GM21515 (cell line): ENCODE data around the gene PIK3C2G.
"Not testable (repeated sequence)": the region's sequence is repeated elsewhere in the genome, so short reads cannot be mapped to it uniquely, and the experiment has no call there.

Experiments
- ATAC-seq: cut with Tn5 transposase; IDR thresholded peaks from one replicate; pipeline ENCODE4 v1.9.1; 2021; ENCODE audit not compliant: unreplicated experiment

PIK3C2G gene

DNA sequence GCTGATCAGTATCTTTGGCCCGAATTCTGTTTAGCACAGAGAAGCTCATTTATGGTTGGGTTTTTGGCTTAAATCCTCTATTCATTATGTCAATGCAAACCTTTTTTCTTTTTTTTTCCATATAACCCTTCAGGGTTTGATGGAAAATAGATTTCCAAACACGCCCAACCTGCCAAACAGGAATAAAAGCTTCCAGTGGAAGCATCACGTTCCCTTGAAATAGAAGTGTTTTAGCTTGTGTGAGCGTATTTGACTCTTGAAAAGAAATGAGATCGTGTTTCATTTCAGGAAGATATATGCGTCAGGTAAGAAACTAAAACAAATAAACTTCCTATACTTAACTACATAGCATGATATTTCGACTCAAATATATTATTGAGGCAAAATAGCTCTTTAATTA is at the start of gene PIK3C2G:
Gene PIK3C2G (plus strand): TSS at position 246 of the 400 bp plus-strand sequence. CDS start 20,564 bp downstream, outside the sequence.
- ATAC-seq = no peak

DNA sequence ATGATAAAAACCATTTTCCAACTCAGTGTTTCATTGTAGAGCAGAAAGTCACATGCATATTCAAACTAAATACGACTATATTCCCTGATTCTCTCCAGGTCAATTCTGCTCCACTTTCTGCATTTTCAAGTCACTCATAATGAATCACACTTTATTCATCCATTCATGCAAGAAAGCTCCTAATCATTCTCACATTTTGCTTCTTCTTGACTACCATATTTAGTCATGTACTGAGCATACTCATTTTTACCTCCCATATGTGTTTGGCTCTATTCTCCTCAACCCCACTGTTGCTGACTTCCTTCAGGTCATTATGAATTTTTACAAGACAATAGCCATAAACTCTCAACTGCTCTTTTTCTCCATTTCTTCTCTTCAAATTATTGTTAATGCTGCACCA is 43.4 kb upstream of the PIK3C2G start:
- ATAC-seq = no peak

GRCh38 chr12:18221726-18222125 is 39.6 kb upstream of the PIK3C2G start:
- no peak for ATAC-seq

DNA sequence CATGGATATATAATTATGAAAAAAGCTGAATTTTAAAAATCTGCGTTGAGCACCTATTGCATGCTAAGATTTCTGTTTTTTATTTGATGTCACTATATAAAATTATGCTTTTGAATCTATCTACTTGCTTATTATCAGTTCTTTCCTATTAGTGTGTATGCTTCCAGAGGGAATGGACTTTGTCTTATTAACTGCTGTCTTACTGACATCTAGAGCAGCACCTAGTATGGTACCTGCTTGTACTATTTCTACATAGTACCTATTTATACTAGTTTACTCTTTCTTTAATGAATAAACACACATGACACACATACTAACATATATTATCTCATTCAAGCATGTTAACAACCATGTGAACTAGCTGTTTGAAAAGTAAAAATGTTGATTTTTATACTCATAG is 38.6 kb upstream of the PIK3C2G start:
- no peak for ATAC-seq

DNA sequence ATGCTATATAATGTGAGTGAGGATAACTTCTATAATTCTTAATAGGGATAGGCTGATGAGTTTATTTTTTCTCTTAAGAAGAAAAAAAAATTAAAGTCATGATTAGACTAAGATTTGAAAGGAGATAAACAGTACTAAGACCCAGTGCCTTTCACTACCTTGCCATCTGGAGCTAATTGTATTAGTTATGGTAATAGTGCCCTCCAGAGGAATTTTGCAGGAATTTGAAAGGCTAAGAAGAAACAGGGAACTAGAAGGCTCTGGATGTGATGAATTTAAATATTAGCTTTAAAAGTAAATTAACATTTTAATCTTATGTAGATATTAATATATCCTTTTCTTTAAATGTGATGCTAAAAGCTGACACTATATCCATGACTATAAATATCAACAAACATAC is 36.6 kb upstream of the PIK3C2G start:
- no peak for ATAC-seq

DNA sequence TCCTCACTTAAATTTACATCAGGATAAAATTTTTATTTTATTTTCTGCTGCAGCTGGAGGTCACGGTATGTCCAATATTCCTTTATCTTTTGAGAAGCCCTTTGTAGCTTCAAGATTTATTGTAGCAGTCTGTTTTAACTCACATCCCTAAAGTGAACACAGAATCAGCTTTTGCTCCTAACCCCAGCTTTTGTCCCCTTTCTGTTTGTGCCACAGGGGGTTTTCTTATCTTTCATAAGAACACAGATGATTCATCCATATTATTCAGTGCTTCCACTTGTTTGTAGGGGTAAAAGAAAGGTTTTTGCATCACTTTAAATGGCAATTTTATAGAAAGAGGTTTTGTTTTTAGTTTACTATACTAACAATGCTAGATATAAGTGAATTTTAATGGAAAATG is 21.8 kb upstream of the PIK3C2G start:
- no peak for ATAC-seq

DNA sequence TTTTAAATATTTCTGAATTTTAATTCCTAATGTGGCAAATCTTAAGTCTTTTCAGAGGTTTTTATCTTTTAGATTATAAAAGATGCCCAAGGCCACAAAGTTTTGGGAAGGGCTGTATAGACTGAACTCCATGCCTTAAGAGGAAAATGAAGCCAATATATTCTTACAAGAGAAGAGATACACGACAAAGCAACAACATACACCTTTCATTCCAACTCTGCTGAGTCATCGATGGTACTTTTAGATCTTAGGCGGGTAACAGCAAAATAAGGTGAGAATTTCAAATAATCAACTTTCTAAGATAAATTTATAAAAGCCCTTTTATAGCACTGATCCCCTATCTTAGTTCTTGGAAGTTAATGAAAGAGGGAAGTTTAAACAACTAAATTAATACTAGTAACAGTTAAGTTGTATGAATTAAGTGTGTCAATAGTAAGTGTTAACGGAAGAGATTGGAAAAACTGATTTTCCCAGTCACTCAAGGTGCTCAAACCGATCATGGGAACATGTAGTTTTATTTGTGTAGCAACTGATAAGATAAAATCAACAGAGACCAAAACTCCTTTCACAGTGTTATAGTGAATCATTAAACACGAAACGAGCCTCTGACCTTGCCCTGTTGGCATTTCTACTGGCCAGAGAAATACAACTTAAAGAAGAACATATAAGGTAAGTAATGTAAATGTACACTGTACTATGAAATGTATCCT is 18.8 kb upstream of the PIK3C2G start:
- no peak for ATAC-seq

GRCh38 chr12:18243238-18243637 is 18.1 kb upstream of the PIK3C2G start:
- ATAC-seq = no peak

GRCh38 chr12:18246066-18246465 is 15.3 kb upstream of the PIK3C2G start:
- ATAC-seq = no peak

GRCh38 chr12:18250313-18250916 is 10.9 kb upstream of the PIK3C2G start:
- ATAC-seq = no peak

DNA sequence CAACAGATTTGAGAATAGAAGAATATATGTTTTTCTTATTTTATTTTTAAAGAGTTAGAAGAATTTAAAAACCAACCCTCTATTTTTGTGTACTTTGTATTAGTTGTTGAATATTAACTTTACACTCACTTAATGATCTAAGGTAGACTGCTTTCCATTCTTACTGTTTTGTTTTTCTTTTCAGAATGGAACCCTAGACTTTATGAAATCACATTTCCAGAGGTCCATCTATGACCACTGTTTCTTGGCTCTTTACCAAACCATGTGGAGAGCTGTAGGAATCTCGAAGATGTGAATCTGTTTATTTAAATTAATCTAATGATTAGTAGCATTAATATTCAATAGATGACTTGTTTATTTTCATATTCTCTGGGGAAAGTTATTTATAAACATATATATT is 7.2 kb upstream of the PIK3C2G start:
- ATAC-seq = no peak

- not testable (repeated sequence) for ATAC-seq
Observed at GRCh38 chr12:18255004-18255403, 6.3 kb upstream of the PIK3C2G start.

GRCh38 chr12:18257251-18257650 is 4.1 kb upstream of the PIK3C2G start:
- ATAC-seq = no peak

DNA sequence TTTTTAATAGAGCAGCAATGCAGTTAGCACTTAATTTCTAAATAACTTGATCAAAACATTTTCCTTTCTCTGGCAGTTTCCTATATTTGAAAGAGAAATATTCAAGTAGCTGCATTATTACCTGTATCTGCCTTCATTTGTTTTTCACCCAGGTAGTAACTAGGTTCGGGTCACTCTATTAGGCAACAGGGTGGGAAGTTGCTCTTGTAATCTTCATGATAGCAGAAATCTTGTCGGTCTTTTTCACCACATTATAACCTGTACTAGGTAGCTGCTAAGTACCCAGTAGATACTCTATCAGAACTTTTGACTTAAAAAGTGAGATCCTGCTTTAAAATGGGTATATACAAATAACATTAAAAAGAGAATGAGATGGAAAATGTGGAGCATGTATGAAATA is 2.4 kb upstream of the PIK3C2G start:
- no peak for ATAC-seq

DNA sequence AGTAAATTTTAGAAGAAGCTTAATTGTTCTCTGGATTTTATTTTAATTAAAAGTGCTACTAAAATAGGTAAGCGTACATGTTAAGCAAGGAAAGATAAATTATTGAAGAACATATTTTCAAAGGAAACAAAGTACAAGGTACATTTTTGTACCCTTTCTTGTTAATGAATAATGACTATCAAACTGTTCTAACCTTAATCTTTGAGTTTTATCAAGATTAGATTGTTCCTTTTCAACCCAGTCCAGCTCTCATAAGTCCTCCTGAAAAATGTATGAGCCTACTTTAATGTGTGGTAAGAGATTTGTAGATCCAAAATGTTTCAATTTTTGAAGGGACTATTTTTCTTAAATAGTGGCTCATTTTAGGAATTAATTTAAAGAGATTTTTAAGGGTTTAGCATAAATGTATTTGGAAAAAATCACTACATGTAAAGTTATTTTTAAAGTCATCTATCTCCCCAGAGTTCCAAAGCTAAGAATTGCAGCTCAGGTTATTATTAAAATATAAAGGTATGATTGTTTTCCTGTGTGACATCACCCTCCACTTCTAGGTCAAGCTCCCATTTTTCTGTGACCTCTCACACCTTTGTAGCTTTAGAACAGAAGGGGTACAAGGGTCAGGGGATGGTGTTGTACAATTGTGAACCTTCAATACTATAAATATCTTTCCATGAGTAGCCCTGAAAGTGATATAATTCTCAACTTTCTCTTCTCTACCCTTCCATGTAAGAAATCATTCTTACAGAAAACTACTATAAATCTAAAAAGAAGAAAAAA is 1.2 kb upstream of the PIK3C2G start:
- ATAC-seq = no peak

DNA sequence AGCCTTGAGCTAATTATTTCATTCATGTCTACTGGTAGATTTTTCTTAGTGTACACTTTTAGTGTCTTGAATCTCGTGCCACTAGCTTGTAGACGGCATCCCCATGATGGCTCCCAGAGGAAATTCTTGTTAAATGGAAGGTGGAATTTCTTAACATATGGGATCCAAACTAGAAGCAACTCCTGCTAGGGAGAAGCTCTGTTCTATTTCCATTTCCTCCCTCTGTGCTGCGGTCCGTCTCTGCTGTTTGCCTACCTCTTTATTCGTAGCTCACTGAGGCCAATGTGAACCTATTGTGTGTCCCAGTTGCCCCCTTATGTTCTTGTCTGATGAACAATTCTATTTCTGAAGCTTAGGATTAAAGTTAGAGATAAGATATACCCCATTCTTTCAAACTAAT is 588 bp downstream of the PIK3C2G start:
- no peak for ATAC-seq

DNA sequence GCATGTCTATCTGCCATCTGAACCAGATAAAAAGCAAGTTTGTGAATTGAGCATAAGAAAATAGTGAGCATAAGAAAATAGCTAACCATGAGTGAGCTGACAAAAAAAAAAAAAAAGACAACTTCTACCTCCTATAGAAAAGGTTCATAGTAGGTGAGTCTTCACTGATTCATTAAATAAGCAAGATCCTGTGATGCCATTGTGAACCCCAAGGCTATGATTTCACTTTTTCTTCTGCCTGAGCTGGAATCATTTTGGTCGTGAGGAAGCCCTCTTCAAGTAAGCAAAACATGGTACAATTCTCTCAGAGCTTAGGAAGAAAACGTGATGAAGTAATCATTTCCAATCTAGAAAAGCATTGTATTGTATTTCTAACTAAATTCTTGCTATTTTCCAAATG is 1.2 kb downstream of the PIK3C2G start:
- ATAC-seq = no peak

- no peak for ATAC-seq
Observed at GRCh38 chr12:18264581-18265075, 3.3 kb downstream of the PIK3C2G start.

- ATAC-seq = no peak
Observed at GRCh38 chr12:18267427-18268099, 6.2 kb downstream of the PIK3C2G start.

DNA sequence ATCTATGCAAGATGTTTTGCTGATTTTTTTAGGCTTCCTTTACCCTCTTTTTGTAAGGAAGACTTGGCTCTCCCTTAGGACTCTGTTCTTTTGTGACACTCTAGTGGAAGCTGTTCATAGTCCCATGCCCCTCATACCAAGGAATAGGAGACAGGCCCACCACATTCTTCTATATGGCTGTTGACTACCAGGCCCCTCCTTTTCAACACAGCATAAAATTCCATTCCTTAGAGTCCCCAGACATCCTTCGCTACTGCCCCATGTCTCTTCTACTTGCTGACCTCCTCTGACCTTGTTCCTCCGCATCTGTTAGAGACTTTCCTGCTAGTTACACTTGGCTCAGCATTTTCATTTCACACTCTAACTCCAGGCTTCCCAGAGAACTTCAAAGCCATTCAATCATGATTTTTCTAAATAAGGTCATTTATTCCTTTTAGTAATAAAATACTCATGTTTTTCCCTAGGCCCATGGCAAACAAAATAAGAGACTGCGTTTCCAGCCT is 9.7 kb downstream of the PIK3C2G start:
- ATAC-seq = no peak

- ATAC-seq = no peak
Observed at GRCh38 chr12:18275981-18276380, 14.7 kb downstream of the PIK3C2G start.
